GM21786 (cell line): Measurements from ENCODE around the gene PTCH1.

ENCODE experiments used
- ATAC-seq: cut with Tn5 transposase; IDR thresholded peaks from one replicate; pipeline ENCODE4 v1.9.1; 2021; ENCODE audit not compliant: unreplicated experiment

Gene PTCH1

DNA sequence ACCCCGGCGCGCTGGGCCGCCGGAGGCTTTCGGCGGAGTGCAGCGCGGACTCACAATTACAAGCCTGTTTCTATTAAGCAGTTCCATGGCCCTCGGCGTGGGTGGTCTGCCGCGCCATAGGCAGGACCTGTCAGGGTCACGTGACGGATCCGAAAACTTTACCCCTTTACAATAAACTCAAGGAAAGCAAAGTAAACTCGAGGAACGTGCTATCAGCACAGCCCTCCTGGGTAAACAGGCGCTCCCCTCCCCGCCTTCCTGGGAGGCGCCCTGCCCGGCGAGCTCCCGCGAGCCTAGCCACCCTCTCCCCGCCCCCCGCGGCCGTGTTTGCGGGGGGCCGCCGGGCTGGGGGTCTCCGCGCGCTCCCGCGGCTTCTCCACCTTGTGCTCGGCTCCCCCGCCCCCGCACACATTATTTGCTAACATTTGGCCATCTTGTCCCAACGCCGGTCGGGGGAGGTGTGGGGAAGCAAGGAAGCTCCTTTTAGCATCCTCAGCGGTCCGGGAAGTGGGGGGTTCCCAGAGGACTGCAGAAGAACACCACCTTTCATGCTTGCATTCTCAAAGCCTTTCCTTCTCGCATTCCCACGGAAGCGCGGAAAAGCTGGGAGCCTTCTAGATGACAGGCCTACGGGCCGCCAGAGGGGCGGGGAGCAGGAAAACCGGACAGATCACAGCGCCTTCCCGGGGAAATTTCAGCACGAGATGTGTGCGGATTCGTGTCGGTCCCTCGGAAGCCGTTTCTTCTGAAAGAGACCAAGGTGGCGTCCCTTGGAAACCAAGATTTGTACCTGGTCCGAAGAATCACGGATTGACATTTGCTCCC lies at the start of gene PTCH1:
TSS of gene PTCH1 (minus strand) at position 238 of the 825 bp plus-strand sequence.
- no peak for ATAC-seq

DNA sequence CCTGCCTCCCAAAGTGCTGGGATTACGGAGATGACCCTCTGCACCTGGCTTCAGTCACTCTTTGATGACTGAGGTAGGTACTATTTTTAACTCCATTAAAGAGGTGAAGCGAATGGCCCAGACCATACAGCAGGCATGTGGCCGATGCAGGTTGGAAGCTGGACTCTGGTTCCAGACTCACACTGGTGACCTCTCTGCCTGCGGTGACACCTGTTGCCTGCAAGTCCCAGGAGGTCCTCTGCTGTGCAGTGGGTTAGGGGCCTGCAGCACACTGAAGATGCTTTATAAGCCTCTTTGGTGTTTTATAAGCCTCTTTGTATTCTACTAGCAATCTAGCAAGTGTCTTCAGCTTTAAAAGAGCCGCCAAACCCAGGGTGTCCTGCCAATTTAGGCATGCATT lies 49.2 kb upstream of the PTCH1 start:
- ATAC-seq = no peak

DNA sequence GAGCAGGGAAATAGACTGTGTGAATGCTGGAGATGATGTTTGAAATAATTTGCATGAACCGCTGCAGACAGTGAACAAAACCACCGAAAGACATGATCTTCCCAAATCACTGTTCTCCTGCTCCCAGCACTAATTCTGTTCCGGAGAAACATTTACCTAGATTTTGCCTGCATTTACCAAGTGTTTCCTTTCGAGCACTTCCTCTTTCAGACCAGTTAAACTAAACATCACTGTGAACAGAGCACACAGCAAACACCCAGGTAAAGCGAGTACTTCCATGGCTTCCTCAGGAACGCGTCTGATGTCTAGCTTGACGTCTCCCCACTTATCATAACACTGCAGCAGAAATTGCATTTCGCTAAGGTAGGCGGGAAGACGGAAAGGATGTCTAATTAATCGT lies 45.1 kb upstream of the PTCH1 start:
- no peak for ATAC-seq

- no peak for ATAC-seq
Observed at GRCh38 chr9:95557142-95557541, 40.4 kb upstream of the PTCH1 start.

GRCh38 chr9:95556521-95556920 lies 39.8 kb upstream of the PTCH1 start:
- no peak for ATAC-seq

GRCh38 chr9:95552814-95553546 lies 36.2 kb upstream of the PTCH1 start:
- no peak for ATAC-seq

GRCh38 chr9:95552255-95552654 lies 35.5 kb upstream of the PTCH1 start:
- ATAC-seq = no peak

GRCh38 chr9:95551406-95551805 lies 34.6 kb upstream of the PTCH1 start:
- ATAC-seq = no peak

- ATAC-seq = no peak
Observed at GRCh38 chr9:95545831-95546567, 29.2 kb upstream of the PTCH1 start.

DNA sequence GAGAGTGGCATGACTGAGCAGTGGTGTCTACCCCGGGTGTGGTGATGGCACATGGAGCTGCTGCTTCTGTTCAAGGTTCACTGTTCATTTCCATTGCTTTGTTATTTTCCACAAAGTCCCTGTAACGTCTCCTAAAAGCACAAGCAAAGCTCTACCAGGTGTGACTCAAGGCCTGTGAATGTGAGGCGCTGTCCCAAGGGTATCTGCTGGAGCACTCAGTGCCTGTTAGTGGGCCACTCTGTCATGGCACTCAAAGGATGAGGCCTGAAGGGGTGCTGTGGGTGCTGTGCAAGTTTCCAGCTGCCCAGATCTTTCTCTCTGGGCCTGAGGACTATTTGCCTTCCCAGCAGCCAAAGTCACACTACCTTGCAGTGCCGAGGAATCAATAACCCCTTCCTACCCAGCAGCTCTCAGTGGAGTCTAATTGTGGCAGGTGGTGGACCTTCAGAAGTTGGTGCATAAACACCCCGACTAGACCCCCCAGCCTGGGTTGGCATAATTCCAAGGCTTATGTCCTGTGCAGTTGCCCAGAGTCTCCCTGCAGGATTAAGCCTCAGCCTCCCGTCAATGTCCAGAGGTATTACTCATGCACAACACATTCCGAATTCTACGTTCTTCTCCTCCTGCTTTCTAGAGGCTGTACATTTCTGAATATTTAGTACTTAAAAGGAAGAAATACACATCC lies 17.4 kb upstream of the PTCH1 start:
- ATAC-seq = no peak

DNA sequence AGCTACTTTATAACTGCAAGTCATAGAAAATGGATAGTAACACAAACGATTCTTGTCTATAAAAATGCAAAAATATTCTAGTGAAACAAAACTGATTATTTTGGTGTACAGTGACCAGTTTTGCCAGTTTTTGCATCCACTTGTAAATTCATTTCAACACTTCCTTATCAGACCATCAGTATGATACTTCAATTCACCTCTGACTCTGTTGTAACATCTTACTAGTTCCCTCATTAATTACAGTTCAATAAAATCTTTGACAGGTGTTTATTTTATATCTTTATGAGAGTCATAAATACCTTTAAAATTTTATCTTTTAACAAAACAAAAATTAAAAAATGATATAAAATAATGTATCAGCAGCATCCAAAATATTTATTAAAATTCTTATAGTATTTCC lies 13.1 kb upstream of the PTCH1 start:
- no peak for ATAC-seq

DNA sequence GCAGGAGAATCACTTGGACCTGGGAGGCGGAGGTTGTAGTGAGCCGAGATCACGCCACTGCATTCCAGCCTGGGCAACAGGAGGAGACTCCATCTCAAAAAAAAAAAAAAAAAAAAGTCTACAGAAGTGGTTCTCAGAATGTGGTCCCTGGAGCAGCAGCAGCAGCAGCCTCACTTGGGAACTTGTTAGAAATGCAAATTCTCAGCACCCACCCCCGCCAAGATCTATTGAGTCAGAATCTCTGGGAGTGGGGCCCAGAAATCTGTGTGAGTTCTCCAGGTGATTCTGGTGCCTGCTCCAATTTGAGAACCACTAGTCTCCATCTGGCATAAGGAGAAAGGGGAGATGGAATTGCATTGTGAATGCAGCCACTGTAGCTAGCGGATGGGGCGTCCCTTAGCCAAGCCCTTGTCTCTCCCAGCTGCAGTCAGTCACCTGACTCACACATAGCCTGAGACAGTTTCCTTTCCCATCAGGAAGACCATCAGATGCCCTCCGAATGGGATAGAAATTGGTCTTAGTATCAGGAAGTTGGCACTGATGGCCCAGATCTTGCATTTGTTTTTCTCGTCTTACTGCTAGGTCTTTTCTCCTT lies 12.2 kb upstream of the PTCH1 start:
- ATAC-seq = no peak

DNA sequence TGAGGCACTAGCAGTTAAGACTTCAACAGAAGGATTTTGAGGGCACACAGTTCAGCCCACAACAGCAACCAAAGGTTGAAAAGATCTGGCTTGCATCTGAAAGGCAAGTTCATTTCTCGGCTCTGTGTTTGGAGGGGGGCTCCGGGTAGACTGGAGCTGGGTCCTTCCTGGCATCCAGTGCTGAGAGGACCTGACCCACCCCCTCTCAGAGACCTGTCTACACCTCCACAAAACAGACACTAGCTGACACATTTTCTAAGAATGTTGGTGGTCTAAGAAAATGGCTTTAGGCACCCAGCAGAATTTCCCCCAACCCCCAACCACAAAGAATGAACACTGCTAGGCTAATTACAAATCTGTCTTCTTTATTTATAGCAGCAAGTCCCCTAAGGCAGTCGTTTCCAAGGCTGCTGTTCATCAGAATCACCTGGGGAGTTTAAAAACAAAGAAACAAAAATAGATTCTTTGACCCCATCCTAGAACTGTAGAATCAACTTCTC lies 6.2 kb upstream of the PTCH1 start:
- no peak for ATAC-seq

DNA sequence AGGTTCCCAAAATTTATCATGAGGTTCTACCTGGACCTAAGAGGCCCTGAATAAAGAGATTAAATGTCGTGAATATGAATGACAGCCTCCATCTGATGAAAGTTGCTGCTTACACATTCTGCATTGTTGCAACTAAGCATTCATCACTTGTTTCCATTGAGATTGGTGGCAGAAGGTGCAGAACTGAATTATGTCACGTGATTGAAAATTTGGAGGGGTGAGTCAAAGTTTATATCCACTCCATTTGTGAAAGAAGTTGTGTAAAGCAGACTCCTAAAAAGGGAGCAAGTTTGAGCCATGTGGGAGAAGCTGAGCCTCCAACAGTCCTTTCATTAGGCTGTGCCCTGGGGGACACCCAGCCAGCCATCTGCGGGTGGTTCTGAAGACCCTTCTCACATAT lies 4.9 kb upstream of the PTCH1 start:
- ATAC-seq = no peak

- ATAC-seq = no peak
Observed at GRCh38 chr9:95517559-95518425, 1.0 kb upstream of the PTCH1 start.

GRCh38 chr9:95516221-95516733 lies 494 bp downstream of the PTCH1 start:
- no peak for ATAC-seq

- ATAC-seq = no peak
Observed at GRCh38 chr9:95515272-95516113, 1.3 kb downstream of the PTCH1 start.

- no peak for ATAC-seq
Observed at GRCh38 chr9:95514342-95514741, 2.4 kb downstream of the PTCH1 start.
